OCI-LY7 (cell line): ENCODE results near the gene ABHD1.

ENCODE experiments used
- CTCF ChIP-seq: fragments of 200-600 bp; sonication (generic); conservative IDR thresholded peaks from 2 replicates; pipeline ENCODE4 v1.5.1; 2014; ENCODE audit warnings: mild to moderate bottlenecking, antibody characterized with exemption, low read length, moderate library complexity, mixed read lengths
- EZH2phosphoT487 ChIP-seq: fragments of 200-600 bp; sonication (generic); IDR thresholded peaks from 2 replicates; pipeline ENCODE4 v1.6.1; 2018; ENCODE audit warnings: low read depth, borderline replicate concordance, mild to moderate bottlenecking, mixed run types, antibody characterized with exemption, low read length, moderate library complexity, mixed read lengths

- TF ChIP-seq CTCF, result no peak
- TF ChIP-seq EZH2phosphoT487, result no peak
Observed at GRCh38 chr2:27136751-27137150, 13.1 kb downstream of the ABHD1 start.
